Mesendoderm (in vitro differentiated cells): ENCODE data around the gene LRP1.

ENCODE experiments used
- DNase-seq: peaks from one replicate; pipeline ENCODE4 v3.0.0; 2013
- H2AK5ac ChIP-seq: 2 replicates; pipeline ENCODE4 v1.6.1; 2013; ENCODE audit warnings: low read length, inconsistent platforms
- H2BK120ac ChIP-seq: 2 replicates; pipeline ENCODE4 v1.6.1; 2013; ENCODE audit warnings: low read depth, mild to moderate bottlenecking, low read length, moderate library complexity, mixed read lengths
- H2BK15ac ChIP-seq: replicated peaks from 2 replicates; pipeline ENCODE4 v1.6.1; 2013; ENCODE audit warnings: low read depth, mild to moderate bottlenecking, moderate library complexity
- H2BK5ac ChIP-seq: 2 replicates; pipeline ENCODE4 v1.6.1; 2013; ENCODE audit warnings: low read length, inconsistent platforms
- H3K18ac ChIP-seq: 2 replicates; pipeline ENCODE4 v1.6.1; 2013; ENCODE audit warnings: mild to moderate bottlenecking, low read length, mixed read lengths
- H3K23ac ChIP-seq: one replicate; pipeline ENCODE4 v1.6.1; 2013; ENCODE audit warnings: low read length
- H3K27ac ChIP-seq: 2 replicates; pipeline ENCODE4 v1.5.1; 2013; ENCODE audit warnings: low read depth, mild to moderate bottlenecking, inconsistent platforms, low read length, moderate library complexity
- H3K27me3 ChIP-seq: 2 replicates; pipeline ENCODE4 v1.6.1; 2013; ENCODE audit warnings: low read length, control low read depth, mild to moderate bottlenecking, inconsistent platforms; ENCODE audit not compliant: insufficient read depth, poor library complexity
- H3K36me3 ChIP-seq: 2 replicates; pipeline ENCODE4 v1.6.1; 2013; ENCODE audit warnings: low read length, inconsistent platforms; ENCODE audit not compliant: control insufficient read depth, insufficient read depth
- H3K4ac ChIP-seq: one replicate; pipeline ENCODE4 v1.6.1; 2013; ENCODE audit warnings: low read depth, mild to moderate bottlenecking, low read length, moderate library complexity
- H3K4me1 ChIP-seq: 2 replicates; pipeline ENCODE4 v1.6.1; 2013; ENCODE audit warnings: low read depth, low read length, inconsistent platforms; ENCODE audit not compliant: control insufficient read depth
- H3K4me2 ChIP-seq: 2 replicates; pipeline ENCODE4 v1.6.1; 2013; ENCODE audit warnings: low read length
- H3K4me3 ChIP-seq: 2 replicates; pipeline ENCODE4 v1.5.1; 2013; ENCODE audit warnings: mild to moderate bottlenecking, low read length
- H3K56ac ChIP-seq: one replicate; pipeline ENCODE4 v1.6.1; 2013; ENCODE audit warnings: low read length
- H3K79me1 ChIP-seq: 2 replicates; pipeline ENCODE4 v1.6.1; 2013; ENCODE audit warnings: low read length, inconsistent platforms
- H3K79me2 ChIP-seq: 2 replicates; pipeline ENCODE4 v1.6.1; 2013; ENCODE audit warnings: mild to moderate bottlenecking, low read length; ENCODE audit not compliant: control insufficient read depth, insufficient read depth
- H3K9ac ChIP-seq: 2 replicates; pipeline ENCODE4 v1.6.1; 2013; ENCODE audit warnings: low read length, inconsistent platforms
- H4K5ac ChIP-seq: one replicate; pipeline ENCODE4 v1.6.1; 2013; ENCODE audit warnings: low read length
- H4K8ac ChIP-seq: one replicate; pipeline ENCODE4 v1.6.1; 2013; ENCODE audit warnings: low read depth, mild to moderate bottlenecking, control low read depth, low read length, moderate library complexity
- WGBS: extraction: QIAGEN DNeasy Blood & Tissue Kit; methylation state at CpG from one replicate; pipeline ENCODE4 v1.1.7; 2013; ENCODE audit warnings: low lambda C conversion rate, missing lambda C conversion rate; ENCODE audit not compliant: insufficient coverage; ENCODE audit errors: extremely low coverage; 5-methylcytosine and 5-hydroxymethylcytosine counted together
- small RNA-seq: library from polyadenylated mRNA; stranded (forward); fragments of <200 nt; extraction: miRNeasy Mini kit (QIAGEN cat#:217004); gene quantifications from one replicate; pipeline ENCODE3, GENCODE V24; 2013; ENCODE audit not compliant: insufficient read depth

The LRP1 gene

DNA sequence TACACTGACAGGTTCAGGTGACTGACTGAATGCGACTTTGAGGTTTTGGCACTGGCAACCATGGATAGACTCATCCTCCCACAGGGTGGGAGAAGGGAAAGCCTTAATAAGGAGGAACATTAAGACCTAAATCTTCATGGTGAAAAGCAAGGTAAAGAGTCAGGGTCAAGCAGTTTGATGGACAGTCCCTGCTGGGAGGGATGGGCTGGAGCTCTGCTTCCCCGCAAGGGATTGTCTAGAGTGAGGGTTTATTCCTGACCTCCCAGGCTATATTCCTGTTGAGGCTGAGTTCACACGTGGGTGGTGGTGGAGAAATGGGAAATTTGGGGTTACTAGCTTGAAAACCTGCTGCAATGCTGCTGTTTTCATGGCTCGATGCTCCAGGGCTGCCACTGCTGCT, 132.1 kb downstream of the LRP1 start:
- no peak overlapping the region for H2BK120ac ChIP-seq
- no peak overlapping the region for H2BK5ac ChIP-seq
- no peak overlapping the region for H3K4me3 ChIP-seq
- H3K27me3 ChIP-seq, result no peaks in the 10 kb centered on the region
- H3K79me2 ChIP-seq, result no peaks in the 10 kb centered on the region
- H3K18ac ChIP-seq, result no peak overlapping the region
- H2BK15ac ChIP-seq, result no peak overlapping the region
- DNase-seq, result no peak
- H3K56ac ChIP-seq, result no peak overlapping the region
- H3K23ac ChIP-seq, result no peak overlapping the region
- H3K4ac ChIP-seq, result no peak overlapping the region
- H3K36me3 ChIP-seq, result peaks cover 2% of the 10 kb centered on the region
- no peak overlapping the region for H4K5ac ChIP-seq
- no peak overlapping the region for H3K9ac ChIP-seq
- WGBS, result no CpG with 5 or more reads among the region's 4 CpGs
- H2AK5ac ChIP-seq, result no peak overlapping the region
- H3K4me2 ChIP-seq, result no peak overlapping the region
- H3K4me1 ChIP-seq, result no peaks in the 10 kb centered on the region
- no peaks in the 10 kb centered on the region for H3K79me1 ChIP-seq
- H3K27ac ChIP-seq, result no peak overlapping the region
- H4K8ac ChIP-seq, result no peak overlapping the region

DNA sequence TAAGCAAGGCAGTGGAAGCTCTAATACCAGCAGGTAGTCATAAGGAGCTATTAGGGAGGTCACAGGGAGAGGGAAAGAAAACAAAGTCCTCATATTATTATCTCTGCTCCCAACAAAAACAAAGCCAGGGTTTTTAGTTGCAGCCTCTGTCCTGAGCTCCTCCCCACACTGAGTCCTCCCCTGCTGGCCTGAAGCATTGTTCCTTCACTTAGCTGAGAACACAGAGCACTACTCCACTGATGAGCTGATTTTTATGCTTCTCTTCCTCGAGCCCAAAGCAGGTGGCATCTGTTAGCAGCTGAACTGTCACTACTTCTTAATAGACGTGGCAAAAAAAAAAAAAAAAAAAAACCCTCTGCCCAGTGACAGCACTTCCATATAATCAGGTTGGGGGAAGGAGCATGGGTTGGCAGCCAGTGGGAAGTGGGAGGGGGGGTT, 133.2 kb downstream of the LRP1 start:
- Histone ChIP-seq H3K4me2 (no peak overlapping the region), H3K56ac (no peak overlapping the region), H3K36me3 (peaks cover 2% of the 10 kb centered on the region), H3K4ac (no peak overlapping the region), H2BK15ac (no peak overlapping the region), H3K9ac (no peak overlapping the region), H4K5ac (no peak overlapping the region), H3K27me3 (no peaks in the 10 kb centered on the region), H3K79me1 (no peaks in the 10 kb centered on the region), H4K8ac (no peak overlapping the region), H2AK5ac (no peak overlapping the region), H3K4me3 (no peak overlapping the region), H3K4me1 (no peaks in the 10 kb centered on the region), H2BK5ac (no peak overlapping the region), H2BK120ac (no peak overlapping the region), H3K27ac (no peak overlapping the region), H3K18ac (no peak overlapping the region), H3K79me2 (no peaks in the 10 kb centered on the region), H3K23ac (no peak overlapping the region)
- no CpG with 5 or more reads among the region's 2 CpGs for WGBS
- DNase-seq, result peak; percentile 56

DNA sequence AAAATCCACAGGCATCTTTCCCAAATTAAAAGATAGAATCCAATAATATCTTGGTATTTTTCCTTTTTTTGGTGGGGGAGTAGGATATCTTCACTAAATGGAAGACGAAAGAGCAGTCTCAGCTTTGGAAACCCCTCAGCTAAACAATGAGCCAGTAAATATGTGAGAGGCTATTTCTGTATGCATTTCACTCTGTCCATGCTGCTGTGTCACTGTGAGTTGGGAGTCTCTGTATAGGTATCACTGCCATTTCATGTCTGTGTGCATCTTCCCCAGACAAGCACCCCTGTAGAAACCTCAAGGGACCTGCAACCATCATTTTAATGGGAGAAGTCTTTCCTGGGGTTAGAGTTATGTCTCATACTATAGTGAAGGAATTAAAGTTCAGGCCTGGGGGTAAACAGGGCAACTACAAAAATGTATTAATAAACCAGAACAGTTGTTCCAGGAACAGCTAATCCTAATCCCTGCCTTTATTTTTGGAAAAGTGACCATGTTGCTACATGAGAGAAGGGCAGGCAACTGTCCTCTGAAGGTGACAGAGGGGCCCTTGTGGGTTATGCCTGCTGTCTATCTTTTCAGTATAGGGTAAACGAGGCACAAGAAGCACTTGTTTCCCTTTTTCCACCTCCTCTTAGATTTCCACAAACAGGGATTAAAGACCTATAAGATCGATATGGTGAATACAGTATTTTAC, 134.0 kb downstream of the LRP1 start:
- no peak overlapping the region for H2AK5ac ChIP-seq
- H3K4ac ChIP-seq, result no peak overlapping the region
- no peak overlapping the region for H3K9ac ChIP-seq
- H2BK5ac ChIP-seq, result no peak overlapping the region
- DNase-seq, result no peak
- no peak overlapping the region for H4K5ac ChIP-seq
- peaks cover 4% of the 10 kb centered on the region for H3K36me3 ChIP-seq
- no peak overlapping the region for H3K27ac ChIP-seq
- no peaks in the 10 kb centered on the region for H3K27me3 ChIP-seq
- no peaks in the 10 kb centered on the region for H3K4me1 ChIP-seq
- H2BK15ac ChIP-seq, result no peak overlapping the region
- H3K4me3 ChIP-seq, result no peak overlapping the region
- no peak overlapping the region for H3K56ac ChIP-seq
- no peaks in the 10 kb centered on the region for H3K79me1 ChIP-seq
- H3K4me2 ChIP-seq, result no peak overlapping the region
- no peak overlapping the region for H4K8ac ChIP-seq
- no CpG with 5 or more reads among the region's 3 CpGs for WGBS
- no peak overlapping the region for H3K18ac ChIP-seq
- no peak overlapping the region for H2BK120ac ChIP-seq
- no peaks in the 10 kb centered on the region for H3K79me2 ChIP-seq
- H3K23ac ChIP-seq, result no peak overlapping the region

Small RNAs within 50 kb of the gene (small RNA-seq; reads per million reads assigned to genes)
- 6.4 reads per million, percentile 77 among the genes with 10 or more reads in this experiment for gene MIR1228
